ENCODE measurements around the gene MRPL37.
"Not testable (repeated sequence)": the region's sequence is repeated elsewhere in the genome, so short reads cannot be mapped to it uniquely, and the experiment has no call there.

Gene MRPL37

DNA sequence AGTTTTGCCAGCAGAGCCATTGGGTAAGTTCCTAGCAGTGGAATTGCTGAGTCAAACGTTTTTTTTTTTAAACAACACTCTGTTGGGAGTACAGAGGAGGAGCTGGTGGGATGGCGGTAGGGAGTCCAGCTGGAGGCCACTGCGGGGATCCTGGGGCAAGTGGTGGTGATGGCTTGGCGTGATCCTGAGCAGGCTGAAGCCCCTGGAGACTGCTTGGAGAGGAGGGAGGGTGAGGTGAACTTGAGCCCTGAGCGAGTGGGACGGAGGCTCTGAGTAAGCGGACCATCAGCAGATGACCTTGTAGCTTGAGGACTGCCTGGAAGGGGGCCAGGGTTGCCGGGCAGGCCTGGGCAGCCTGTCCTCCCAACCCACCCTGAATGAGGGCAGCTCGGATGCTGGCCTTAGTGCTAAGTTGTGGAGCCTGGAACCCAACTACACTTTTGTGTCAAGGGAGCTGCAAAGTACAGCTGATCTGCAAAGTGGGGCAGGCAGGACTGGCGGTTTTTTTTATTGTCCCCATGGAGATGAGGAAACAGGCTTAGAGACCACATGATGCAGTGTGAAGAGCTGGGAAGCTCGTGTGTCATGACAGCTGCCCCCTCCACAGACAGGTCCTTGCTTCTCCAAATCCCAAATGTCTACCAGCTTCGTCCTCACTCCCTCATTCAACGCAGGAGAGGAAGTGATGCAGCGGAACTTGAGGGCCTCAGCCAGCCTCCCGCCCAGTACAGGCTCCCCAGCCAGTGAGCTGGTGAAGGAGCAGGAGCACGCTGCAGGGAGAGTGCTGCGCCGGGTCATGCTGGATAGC, 20.2 kb downstream of the MRPL37 start:
- no peak for DNase-seq (ENCODE audit: low spot score)

DNA sequence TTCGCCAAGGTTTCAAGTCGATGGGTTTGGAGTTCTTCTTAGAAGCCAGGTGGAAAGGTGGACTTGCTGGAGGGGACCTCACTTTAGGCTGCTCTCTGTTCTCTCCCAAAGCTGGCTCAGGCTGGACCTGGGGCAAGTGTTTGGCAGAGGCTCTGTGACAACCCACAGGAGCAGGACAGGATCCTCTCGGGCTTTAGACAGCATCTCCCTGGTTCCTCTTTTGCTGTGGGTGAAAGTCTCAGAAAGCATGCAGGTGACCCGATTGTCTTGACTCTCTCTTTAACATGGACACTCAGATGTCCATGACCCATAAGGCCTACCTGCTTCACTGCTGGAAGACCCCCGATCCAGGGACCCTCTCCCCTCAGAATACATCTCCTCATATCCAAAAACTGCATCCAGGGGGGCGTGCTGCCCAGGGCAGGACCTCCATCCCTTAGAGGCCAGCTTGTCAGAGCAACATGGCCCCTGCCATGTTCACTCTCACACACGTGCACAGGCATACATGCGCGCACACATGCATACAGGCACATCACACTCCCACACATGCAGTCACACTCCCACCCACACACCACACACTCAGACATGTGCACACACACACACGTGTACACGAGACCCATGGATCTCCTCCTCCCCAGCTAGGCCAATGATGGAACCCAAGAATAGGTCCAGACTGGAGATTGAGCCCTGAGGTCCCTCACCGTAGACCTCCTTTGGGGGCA, 21.3 kb downstream of the MRPL37 start:
- no peak for DNase-seq (ENCODE audit: low spot score)

DNA sequence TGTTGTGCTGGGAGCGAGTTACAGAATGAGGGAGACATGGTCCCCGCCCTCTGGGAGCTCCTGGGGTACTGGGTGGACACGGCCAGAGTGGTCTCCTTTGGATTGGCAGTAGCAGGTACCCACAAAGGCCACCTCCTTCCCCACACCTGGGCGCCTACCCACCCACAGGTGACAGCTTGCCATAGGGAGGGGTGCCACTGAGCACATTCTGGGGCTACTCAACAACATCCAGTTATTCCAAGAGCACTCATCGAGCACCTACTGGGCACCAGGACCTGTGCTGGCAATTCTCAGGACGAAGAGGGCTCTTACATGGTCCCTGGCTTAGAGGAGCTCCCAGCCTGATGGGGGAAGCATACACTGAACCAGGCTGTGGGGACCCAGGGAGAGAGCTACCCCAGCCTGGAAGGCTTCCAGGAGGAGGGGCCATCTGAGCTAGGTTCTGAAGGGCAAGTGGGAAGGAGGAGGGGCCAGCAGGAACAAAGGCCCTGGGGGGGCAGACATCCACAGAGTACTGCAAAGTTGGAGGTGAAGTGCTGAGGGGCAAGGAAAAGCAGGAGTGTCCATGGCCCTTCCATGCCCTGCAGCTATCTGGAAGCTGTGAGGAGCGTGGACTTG, 22.0 kb downstream of the MRPL37 start:
- DNase-seq (ENCODE audit: low spot score): no peak

DNA sequence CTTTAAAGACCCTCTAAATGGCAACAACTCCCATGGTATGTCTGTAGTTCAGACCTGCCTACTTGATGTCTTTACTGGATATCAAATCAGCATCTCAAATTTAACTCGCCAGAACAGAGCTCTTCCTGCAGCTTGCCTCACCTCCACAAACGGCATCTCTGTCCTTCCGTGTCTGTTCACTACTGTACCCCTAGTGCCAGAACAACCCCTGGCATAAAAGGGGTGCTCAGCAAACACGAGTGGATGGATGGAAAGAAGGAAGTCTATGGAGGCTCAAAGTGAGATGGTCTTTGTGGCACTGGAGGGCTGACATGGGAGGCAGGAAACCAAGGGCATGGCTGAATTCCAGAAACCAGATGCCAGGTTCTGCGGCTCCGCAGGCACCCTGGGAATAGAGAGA, 22.7 kb downstream of the MRPL37 start:
- no peak for DNase-seq (ENCODE audit: low spot score)

DNA sequence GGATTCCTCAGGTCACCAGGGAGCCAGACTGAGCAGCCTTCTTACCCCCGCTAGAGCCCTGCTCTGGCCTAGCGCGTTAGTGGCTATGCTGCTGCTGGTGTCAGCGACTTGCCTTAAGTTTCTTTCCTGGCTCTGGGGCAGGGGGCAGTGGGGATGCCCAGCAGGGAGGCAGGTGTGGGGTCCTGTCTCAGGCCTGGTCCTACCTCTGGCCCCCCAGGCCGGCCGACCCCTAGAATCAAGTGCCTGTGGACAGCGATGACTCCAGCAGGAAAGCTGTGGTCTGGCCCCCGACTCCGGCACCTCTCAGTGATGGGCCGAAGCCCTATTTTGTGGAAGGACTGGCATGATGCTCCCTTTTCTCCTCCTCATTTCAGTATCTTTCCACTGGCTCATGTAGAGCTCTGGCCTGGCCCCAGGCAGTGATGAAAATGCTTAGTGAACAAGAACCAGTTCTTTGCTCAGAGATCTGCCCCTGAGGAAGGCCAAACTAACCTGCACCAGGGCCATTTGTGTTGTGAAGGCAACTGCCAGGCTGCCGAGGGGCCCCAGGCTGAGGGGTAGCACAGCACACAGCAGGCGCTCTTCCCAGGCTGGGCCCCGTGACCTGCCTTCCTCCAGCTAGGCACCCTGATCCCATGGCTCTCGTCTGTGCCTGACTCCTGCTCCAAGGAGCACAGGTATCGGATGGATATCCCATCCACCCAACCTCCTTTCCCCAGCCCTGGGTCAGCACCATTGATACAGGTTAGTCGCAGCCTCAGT, 23.7 kb downstream of the MRPL37 start:
- no peak for DNase-seq (ENCODE audit: low spot score)

DNA sequence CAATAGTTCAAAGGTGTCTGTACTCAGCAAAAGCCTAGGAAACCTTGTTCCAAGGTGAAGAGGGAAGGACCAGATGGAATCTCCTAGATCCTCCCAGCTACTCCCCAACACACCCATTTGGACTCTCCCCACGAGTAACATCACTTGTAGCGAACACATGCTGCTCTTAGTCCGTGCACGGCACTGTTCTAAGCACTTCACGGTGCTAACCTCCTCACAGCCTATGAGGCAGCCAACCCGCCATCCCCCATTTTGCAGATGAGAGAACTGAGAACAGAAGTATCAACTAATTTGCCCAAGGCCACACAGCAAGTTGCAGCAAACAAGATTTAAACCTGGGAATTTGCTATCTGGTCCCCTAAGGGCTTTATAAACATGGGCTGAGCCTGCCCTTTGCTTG, 24.3 kb downstream of the MRPL37 start:
- DNase-seq (ENCODE audit: low spot score): no peak

DNA sequence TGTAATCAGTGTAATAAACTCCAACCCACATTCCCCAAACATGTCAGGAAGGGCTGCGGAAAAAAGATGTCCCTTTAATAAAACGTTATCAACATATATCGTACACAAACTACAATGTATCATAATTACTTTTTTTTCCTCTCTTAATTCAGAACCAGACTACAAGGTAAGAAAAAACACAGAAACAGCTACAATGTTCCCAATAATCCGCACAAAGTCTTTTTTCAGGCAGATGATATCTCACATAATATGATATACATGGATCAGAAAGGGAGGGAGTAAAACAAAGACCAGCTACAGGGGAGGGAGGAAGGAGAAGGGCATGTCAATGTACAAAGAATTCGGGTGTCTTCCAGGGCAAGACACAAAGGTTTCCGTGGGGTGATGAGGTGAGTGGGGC, 25.4 kb downstream of the MRPL37 start:
- DNase-seq (ENCODE audit: low spot score): no peak

DNA sequence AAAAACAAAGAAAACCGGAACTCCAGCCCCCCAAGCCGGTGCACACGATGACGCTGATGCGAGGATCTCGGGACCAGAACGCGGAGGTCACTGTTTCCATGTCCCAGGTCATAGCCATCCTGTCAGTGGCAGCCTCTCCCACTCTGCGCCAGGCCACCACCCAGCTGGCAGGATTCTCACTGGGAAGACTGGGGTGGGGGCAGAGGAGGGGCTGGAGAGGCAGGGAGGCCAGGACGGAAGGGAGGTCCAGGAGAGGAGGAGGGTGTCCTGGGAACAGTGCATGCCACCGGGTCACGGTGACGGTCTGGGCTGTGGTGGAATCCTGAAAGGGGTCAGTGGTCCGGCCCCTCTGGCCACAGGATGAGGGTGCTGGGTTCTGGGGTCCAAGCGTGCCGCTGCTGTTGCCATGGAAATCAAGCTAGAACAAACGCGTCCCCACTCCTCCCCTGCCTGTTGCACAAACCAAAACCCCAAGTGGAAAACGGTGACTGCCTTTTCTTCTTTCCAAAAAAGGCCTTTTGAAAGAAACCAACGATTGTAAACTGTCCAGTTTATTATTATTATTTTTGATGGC, 26.1 kb downstream of the MRPL37 start:
- DNase-seq (ENCODE audit: low spot score): no peak

DNA sequence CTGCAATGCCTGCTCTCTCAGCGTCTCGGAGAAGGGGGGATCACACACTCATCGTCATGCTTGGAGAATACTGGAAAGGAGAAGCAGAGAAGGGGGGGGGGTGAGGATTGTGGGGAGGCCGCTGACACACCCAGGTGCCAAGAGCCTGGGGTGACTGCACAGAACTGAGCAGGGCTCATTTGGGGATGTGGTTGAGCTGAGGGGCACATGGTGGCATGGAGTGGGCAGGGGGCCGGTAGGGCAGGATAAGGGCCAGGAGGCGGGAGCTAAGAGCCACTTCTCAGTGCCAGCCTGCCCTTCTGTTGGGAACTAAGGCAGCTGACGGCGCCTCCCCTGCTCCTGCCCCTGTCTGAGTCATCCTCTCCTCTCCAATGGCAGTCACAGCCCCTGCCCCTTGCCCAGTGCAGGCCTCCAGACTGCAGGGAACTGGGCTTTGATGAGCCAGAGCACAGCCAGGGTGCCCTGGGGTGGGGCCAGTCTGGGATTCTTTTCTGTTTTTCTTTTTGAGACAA, 27.2 kb downstream of the MRPL37 start:
- no peak for DNase-seq (ENCODE audit: low spot score)

DNA sequence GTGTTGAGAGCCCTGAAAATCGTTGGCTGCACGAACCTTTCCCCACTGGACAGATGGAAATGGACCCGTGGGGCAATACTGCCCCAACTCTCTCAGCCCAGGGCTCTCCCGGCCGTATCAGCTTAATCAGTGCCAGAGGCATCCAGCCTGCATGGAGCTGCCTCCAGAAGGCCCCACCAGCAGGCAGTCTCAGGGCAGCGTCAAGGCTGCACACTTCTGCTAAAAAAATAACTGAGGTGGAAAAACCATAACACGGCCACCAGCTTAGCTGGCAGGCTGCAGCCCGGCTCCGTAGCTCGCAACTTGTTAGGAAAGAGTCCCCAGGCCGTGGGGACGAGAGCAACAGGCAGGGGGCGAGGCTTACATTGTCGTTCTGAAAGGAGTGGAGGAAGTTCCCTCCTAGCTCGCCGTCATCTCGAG, 27.9 kb downstream of the MRPL37 start:
- DNase-seq (ENCODE audit: low spot score): no peak

DNA sequence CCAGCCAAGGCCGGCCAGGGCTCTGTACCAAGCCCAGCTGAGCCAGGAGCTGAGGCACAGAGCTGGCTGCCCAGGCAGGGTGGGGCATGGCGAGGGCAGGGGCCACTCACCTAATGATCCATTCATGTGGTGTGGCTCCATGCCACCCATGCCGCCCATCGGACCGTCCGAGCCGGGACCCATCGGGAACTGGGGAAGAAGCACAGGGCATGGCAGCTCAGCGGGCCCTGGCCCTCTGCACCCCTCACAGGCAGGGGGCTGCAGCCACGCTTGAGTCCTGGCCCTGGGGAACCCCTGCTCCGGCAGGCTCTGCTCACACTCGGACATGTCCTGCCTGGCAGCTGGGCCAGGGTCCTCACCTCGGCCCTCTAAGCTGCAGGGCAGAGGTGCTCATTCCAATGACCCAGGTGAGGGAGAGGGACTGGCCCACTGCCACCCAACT, 28.7 kb downstream of the MRPL37 start:
- no peak for DNase-seq (ENCODE audit: low spot score)

DNA sequence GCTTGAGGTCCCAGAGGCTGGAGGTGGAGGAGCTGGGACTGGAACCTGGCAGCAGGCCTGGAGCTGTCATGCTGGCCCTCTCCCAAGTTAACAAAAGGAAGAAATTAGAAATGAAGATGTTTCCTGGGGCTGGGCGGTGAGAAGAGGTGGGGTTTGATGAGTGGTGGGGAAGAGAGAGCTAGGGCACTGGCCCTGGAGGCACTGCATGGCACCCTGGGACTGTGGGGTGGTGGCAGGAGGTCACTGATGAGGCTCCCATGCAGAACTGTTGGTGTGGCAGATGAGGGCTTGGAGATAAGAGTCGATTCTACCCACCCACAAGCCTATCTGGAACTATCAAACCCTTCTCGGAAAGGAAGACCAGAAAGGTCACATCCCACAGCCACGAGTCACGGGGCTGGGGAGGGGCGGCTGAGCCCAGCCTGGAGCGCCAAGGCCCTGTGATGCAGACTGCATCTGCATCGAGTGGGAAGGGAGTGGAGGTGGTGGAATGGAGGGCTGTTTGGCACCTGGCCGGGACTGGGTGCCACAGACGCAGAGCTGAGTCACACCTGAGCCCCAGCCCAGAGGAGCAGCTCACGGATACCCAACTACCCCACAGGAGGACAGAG, 29.4 kb downstream of the MRPL37 start:
- no peak for DNase-seq (ENCODE audit: low spot score)

DNA sequence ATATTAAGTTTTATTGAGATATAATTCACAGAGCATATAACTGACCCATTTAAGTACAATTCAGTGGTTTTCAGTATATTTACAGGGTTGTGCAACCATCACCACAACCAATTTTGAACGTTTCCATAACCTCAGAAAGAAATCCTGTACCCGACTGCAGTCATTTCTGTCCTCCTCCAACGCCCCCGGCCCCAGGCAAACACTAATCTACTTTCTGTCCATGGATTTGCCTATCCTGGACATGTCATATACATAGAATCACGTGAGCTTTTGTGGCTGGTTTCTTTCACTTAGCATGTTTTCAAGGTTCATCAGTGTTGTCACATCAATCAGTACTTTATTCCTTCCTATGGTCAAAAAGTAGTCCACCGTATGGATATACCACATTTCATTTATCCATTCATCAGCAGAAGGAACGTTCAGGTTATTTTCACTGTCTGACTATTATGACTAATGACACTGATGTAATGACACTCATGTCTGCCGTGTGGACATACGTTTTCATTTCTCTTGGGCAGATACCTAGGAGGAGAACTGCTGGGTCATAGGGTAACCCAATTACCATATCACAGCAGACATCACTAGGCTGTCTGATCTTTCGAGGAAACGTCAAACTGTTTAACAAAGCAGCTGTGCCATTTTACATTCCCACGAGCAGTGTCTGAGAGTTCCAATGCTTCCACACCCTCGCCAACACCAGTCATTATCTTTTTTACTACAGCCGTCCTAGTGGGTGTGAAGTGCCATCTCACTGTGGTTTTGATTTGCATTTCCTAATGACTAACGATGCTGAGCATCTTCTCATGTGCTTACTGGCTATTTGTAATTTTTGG, 30.8 kb downstream of the MRPL37 start:
- DNase-seq (ENCODE audit: low spot score): peak; percentile 23

DNA sequence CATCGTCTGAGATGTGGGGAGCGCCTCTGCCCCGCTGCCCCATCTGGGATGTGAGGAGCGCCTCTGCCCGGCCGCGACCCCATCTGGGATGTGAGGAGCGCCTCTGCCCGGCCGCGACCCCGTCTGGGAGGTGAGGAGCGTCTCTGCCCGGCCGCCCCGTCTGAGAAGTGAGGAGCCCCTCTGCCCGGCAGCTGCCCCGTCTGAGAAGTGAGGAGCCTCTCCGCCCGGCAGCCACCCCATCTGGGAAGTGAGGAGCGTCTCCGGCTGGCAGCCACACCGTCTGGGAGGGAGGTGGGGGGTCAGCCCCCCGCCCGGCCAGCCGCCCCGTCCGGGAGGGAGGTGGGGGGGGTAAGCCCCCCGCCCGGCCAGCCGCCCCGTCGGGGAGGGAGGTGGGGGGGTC, 33.2 kb downstream of the MRPL37 start:
- DNase-seq (ENCODE audit: low spot score): not testable (repeated sequence)

DNA sequence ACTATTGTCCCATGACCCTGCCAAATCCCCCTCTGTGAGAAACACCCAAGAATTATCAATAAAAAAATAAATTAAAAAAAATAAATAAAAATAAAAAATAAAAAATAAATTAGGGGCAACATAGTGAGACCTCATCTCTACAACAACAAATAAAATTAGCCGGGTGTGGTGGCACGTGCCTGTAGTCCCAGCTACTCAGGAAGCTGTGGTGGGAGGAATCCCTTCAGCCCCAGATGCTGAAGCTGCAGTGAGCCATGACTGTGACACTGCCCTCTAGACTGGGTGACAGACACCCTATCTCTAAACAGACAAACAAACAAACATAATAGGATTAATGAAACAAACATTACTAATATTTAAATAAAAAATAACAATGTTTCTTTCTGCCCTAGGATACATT, 34.3 kb downstream of the MRPL37 start:
- no peak for DNase-seq (ENCODE audit: low spot score)

DNA sequence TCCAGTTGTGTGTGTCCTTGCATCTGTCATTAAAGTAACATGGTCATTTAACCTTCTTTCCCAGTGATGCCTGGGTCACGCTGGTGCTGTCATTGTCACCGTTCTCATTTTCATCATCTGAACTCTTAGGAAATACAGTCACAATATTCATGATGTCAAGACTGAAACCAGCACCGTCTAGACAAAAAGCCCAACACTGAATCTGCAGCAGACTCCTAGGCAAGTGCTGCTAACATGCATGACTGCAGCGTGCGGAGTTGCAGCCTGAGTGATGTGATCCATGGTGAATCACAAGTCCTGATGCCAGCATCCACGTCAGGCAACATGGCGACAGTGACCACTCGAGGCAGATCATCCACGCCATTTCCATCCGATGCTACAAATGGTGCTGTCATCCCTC, 37.6 kb downstream of the MRPL37 start:
- DNase-seq (ENCODE audit: low spot score): no peak

DNA sequence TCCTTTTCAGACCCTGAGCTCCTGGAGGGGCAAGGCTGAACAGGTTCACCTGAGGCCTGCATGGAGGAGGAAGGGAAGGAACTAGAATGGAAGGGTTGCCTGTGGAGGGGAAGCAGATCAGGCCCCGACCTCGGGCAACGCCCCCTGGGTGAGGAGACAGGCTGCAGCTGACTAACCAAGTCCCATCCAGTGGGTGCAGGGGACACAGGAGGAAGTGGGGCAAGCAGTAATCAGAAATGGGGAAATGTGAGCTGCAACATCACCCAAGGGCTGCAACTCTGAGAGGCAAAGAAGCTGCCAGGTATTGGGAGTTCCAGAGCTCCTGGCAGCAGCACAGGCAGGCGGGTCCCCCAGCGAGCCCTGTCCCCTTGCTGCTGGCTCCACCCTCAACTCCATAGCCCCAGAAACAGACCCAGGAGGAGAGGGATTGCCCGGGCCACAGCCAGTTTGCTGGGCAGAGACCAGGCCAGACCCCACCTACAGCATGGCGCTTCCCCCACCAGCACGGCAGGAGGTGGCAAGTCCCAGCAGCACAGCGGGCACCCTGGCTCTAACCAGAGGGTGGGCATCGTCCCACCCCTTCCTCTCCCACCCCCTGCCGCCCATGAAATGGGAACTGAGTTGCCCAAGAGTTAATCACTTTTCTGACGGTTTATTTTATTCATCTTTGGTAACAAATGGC, 38.5 kb downstream of the MRPL37 start:
- no peak for DNase-seq (ENCODE audit: low spot score)

DNA sequence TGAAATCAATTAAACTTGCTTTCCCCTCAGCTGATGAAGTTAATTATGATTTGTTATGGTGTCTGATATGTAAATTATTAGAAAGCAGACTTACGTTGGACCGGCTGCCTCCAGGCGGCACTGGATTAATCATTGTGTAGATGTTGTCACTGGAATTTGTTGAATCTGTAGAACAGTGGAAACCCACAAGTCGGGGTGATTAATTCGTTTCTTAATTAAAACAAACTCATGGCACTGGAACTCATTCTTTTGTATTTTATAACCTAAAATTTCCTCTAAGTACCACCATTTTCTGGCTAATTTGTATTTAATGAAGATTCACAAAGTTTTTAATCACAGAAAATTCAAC, 39.0 kb downstream of the MRPL37 start:
- DNase-seq (ENCODE audit: low spot score): no peak

DNA sequence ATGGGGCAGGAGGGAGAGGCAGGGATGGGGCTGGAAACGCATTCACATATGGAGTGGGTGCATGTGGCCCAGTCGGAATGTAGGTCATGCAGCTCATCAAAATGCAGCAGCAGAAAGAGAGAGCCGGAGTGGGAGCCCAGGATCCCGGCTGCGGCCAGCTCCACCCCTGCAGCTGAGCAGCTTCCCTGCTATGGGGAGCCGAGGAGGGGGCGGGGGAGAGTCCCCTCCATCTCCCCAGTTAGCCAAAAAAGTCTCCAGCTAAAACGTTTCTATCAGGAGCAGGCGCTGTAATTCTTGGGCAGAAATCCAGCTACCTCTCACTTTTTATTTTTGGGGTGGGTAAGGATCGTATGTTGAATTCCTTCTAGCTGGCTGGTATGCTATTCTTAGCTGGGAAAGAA, 39.7 kb downstream of the MRPL37 start:
- no peak for DNase-seq (ENCODE audit: low spot score)

DNA sequence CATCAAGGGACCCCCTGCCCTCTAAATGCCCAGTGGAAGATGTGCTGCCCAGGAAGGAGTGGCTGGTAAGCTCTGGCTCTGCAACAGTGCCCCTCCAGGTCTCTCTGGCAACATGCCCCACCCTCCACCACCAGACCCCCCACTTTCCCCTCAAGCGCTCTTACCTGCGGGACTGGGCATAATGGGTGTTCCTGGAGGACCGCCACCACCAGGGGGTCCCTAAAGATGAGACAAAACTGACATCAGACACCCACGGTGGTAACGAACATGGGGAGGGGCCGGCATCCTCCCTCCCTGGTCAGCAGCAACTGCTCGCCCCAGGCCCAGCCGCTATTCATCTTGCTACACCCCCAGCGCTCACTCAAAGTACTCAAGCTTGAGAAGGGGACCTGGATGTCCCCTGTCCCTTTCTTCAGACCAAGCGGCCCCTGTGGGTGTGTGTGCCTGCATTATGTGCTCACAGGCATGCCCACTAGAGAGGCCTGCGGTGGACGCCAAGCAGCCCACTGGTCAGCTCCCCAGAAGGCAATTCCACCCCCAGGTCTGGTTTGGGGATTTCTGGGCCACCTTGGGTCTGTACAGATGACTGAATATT, 40.9 kb downstream of the MRPL37 start:
- no peak for DNase-seq (ENCODE audit: low spot score)

All from NAMALWA (cell line).